ENCODE results near the gene CHST12. TPM values are rescaled to one million over a fixed set of nuclear protein-coding genes. Genes with fewer than 3 reads are reported as not detected.
"Not testable (repeated sequence)": the region's sequence is repeated elsewhere in the genome, so short reads cannot be mapped to it uniquely, and the experiment has no call there.

Gene CHST12
- total RNA-seq, 1 experiment from 2014 or later = 18.3 TPM

DNA sequence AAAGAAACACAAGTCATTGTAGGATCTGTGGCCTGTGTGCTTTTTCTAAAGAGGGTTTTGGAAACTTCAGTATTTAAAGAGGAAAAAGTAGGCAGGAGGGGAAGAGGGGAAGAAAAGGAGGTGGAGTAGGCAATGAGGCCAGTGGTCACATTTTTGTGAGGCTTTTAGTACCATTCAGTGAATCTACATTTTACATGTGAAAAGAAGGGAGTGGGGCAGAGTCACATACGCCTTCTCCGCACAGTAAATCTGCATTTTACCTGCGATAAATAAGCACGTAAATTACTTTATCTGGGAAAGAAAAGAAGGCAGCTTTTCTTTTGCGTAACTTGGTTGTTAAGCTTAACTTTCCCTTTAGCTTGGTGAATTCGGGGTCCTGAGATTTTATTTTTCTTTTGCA lies 13.2 kb downstream of the CHST12 start:
- ChIA-PET POLR2A (interaction anchor here (0.6 kb wide), 1 partner anchor 32 kb away, joined by 3 read pairs; no protein-coding TSS in a partner anchor), CTCF (interaction anchor here (0.6 to 0.8 kb wide), 2 partner anchors 32 to 293 kb away, joined by 3 read pairs; no protein-coding TSS in a partner anchor)
- Mint-ChIP-seq H3K4me1 (peaks cover 16% of the 10 kb centered on the region), H3K36me3 (no peaks in the 10 kb centered on the region), H3K4me3 (no peak overlapping the region), H3K27ac (peak overlapping the region; percentile 69), H3K9me3 (no peaks in the 10 kb centered on the region), H3K27me3 (ENCODE audit: low read depth) (no peaks in the 10 kb centered on the region)
- TF ChIP-seq, protein P1, sequence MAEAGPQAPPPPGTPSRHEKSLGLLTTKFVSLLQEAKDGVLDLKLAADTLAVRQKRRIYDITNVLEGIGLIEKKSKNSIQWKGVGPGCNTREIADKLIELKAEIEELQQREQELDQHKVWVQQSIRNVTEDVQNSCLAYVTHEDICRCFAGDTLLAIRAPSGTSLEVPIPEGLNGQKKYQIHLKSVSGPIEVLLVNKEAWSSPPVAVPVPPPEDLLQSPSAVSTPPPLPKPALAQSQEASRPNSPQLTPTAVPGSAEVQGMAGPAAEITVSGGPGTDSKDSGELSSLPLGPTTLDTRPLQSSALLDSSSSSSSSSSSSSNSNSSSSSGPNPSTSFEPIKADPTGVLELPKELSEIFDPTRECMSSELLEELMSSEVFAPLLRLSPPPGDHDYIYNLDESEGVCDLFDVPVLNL (CRISPR knock-in tag; IDR thresholded peaks at IDR 0.05; ENCODE audit: borderline replicate concordance, low read depth) = no peak
- peak; percentile 88 for TF ChIP-seq ZNF232 (CRISPR knock-in tag; IDR thresholded peaks at IDR 0.05)
- no peak for ATAC-seq
- DNase-seq (ENCODE audit: low spot score) = no peak

DNA sequence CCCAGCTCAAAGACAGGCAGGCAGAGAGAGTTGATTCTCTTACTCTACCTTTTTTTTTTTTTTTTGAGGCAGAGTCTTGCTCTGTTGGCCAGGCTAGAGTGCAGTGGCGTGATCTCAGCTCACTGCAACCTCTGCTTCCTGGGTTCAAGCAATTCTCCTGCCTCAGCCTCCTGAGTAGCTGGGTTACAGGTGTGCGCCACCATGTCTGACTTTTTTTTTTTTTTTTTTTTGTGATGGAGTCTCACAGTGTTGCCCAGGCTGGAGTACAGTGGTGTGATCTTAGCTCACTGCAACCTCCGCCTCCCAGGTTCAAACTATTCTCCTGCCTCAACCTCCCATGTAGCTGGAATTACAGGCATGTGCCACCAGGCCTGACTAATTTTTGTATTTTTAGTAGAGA lies 13.8 kb downstream of the CHST12 start:
- H3K36me3 Mint-ChIP-seq; DNase-seq (ENCODE audit: low spot score); H3K27me3 Mint-ChIP-seq (ENCODE audit: low read depth); ATAC-seq; H3K27ac Mint-ChIP-seq; H3K4me3 Mint-ChIP-seq; H3K9me3 Mint-ChIP-seq: not testable (repeated sequence)
- H3K4me1 Mint-ChIP-seq = peaks cover 16% of the 10 kb centered on the region
- ChIA-PET CTCF (interaction anchor here (0.6 to 2.7 kb wide), 3 partner anchors 14 to 293 kb away, joined by 3 to 11 read pairs (median 3); no protein-coding TSS in a partner anchor), POLR2A (interaction anchor here (0.6 kb wide), 1 partner anchor 32 kb away, joined by 3 read pairs; no protein-coding TSS in a partner anchor)
- TF ChIP-seq ZNF121 (CRISPR knock-in tag; IDR thresholded peaks at IDR 0.05) = 0 out of 2 replicates have a peak, but pooled peaks have one; percentile 42

DNA sequence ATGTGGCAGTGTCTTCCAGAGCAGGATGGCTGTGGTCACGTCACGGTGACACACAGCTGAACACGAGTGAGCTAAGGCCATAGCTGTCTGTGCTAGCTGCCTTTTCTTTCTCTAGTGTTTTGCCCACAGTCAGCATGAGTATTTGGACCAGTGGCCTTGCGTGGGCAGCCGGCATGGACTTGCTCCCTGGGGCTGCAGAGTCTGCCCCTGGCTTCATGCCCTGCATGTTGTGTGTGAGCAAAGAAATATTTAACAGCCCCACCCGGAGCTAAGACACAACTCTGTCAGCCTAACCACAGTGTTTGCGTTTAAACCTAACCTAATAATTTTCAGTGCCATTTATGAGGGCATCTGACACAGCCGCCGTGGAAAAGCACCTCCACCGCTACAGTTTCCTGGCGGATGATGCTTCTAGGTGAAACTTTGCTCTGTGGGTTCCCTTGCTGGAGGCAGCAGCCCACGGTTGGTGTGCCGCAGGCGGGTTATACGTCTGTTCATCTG lies 14.6 kb downstream of the CHST12 start:
- POLR2A ChIA-PET = no interaction called here
- no peak for TF ChIP-seq ZNF416 (CRISPR knock-in tag; IDR thresholded peaks at IDR 0.05)
- TF ChIP-seq, protein P2, sequence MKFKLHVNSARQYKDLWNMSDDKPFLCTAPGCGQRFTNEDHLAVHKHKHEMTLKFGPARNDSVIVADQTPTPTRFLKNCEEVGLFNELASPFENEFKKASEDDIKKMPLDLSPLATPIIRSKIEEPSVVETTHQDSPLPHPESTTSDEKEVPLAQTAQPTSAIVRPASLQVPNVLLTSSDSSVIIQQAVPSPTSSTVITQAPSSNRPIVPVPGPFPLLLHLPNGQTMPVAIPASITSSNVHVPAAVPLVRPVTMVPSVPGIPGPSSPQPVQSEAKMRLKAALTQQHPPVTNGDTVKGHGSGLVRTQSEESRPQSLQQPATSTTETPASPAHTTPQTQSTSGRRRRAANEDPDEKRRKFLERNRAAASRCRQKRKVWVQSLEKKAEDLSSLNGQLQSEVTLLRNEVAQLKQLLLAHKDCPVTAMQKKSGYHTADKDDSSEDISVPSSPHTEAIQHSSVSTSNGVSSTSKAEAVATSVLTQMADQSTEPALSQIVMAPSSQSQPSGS (CRISPR knock-in tag; IDR thresholded peaks at IDR 0.05; ENCODE audit: borderline replicate concordance, low read depth) = no peak
- no peak for TF ChIP-seq PRRX2 (CRISPR knock-in tag; IDR thresholded peaks at IDR 0.05)
- no peak for TF ChIP-seq ZNF121 (CRISPR knock-in tag; IDR thresholded peaks at IDR 0.05)
- TF ChIP-seq, protein P3, sequence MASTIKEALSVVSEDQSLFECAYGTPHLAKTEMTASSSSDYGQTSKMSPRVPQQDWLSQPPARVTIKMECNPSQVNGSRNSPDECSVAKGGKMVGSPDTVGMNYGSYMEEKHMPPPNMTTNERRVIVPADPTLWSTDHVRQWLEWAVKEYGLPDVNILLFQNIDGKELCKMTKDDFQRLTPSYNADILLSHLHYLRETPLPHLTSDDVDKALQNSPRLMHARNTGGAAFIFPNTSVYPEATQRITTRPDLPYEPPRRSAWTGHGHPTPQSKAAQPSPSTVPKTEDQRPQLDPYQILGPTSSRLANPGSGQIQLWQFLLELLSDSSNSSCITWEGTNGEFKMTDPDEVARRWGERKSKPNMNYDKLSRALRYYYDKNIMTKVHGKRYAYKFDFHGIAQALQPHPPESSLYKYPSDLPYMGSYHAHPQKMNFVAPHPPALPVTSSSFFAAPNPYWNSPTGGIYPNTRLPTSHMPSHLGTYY (CRISPR knock-in tag; IDR thresholded peaks at IDR 0.05) = no peak
- no peak for TF ChIP-seq ZNF317 (CRISPR knock-in tag; IDR thresholded peaks at IDR 0.05; ENCODE audit: borderline replicate concordance, low read depth)
- CTCF ChIA-PET = interaction anchor here (2.7 kb wide), 1 partner anchor 13 kb away, joined by 11 read pairs; no protein-coding TSS in a partner anchor
- Mint-ChIP-seq H3K27me3 (ENCODE audit: low read depth) (no peaks in the 10 kb centered on the region), H3K36me3 (no peaks in the 10 kb centered on the region), H3K27ac (no peak overlapping the region), H3K9me3 (no peaks in the 10 kb centered on the region), H3K4me1 (peaks cover 16% of the 10 kb centered on the region), H3K4me3 (no peak overlapping the region)
- ATAC-seq = no peak
- DNase-seq (ENCODE audit: low spot score) = no peak

DNA sequence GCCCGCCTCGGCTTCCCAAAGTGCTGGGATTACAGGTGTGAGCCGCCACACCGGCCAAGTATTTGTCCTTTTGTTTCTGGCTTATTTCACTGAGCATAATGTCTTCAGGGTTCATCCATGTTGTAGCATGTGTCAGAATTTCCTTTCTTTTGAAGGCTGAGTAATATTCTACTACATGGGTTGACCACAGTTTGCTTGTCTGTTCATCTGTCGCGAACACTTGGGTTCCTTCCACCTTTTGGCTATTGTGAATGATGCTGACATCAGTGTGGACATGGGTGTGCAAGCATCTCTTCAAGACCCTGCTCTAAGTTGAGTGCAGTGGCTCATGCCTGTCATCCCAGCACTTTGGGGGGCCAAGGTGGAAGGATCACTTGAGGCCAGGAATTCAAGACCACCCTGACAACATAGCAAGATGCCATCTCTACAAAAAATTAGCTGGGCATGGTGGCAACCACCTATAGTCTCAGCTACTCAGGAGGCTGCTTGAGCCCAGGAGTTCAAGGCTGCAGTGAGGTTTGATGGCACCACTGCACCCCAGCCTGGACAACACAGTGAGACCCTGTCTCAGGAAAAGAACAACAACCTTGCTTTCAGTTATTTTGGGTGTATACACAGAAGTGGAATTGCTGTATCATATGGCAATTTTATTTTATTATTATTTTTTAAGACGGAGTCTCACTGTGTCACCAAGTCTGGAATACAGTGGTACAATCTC lies 17.0 kb downstream of the CHST12 start:
- TF ChIP-seq, protein P3 (CRISPR knock-in tag; IDR thresholded peaks at IDR 0.05) = no peak
- TF ChIP-seq ELF4 (CRISPR knock-in tag; IDR thresholded peaks at IDR 0.05; ENCODE audit: low read depth) (no peak), SMAD3 (CRISPR knock-in tag; IDR thresholded peaks at IDR 0.05; ENCODE audit: borderline replicate concordance) (no peak), RORB (CRISPR knock-in tag; IDR thresholded peaks at IDR 0.05) (no peak), NR3C1 (CRISPR knock-in tag; conservative IDR thresholded peaks at IDR 0.05; ENCODE audit: low read depth) (no peak), GRHL2 (CRISPR knock-in tag; IDR thresholded peaks at IDR 0.05; ENCODE audit: insufficient replicate concordance, severe bottlenecking) (no peak), ZMAT4 (CRISPR knock-in tag; IDR thresholded peaks at IDR 0.05) (no peak), ZBTB43 (CRISPR knock-in tag; IDR thresholded peaks at IDR 0.05) (no peak)
- TF ChIP-seq, protein P4, sequence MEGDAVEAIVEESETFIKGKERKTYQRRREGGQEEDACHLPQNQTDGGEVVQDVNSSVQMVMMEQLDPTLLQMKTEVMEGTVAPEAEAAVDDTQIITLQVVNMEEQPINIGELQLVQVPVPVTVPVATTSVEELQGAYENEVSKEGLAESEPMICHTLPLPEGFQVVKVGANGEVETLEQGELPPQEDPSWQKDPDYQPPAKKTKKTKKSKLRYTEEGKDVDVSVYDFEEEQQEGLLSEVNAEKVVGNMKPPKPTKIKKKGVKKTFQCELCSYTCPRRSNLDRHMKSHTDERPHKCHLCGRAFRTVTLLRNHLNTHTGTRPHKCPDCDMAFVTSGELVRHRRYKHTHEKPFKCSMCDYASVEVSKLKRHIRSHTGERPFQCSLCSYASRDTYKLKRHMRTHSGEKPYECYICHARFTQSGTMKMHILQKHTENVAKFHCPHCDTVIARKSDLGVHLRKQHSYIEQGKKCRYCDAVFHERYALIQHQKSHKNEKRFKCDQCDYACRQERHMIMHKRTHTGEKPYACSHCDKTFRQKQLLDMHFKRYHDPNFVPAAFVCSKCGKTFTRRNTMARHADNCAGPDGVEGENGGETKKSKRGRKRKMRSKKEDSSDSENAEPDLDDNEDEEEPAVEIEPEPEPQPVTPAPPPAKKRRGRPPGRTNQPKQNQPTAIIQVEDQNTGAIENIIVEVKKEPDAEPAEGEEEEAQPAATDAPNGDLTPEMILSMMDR (IDR thresholded peaks at IDR 0.05) = no peak
- CTCF ChIA-PET = no interaction called here
- Mint-ChIP-seq H3K27me3 (ENCODE audit: low read depth) (no peaks in the 10 kb centered on the region), H3K27ac (no peak overlapping the region), H3K4me1 (peaks cover 15% of the 10 kb centered on the region), H3K9me3 (no peaks in the 10 kb centered on the region), H3K36me3 (no peaks in the 10 kb centered on the region), H3K4me3 (no peak overlapping the region)
- POLR2A ChIA-PET = interaction anchor here (0.6 kb wide), 1 partner anchor 171 kb away, joined by 6 read pairs; no protein-coding TSS in a partner anchor
- DNase-seq (ENCODE audit: low spot score) (no peak), ATAC-seq (no peak)

All from WTC11 (cell line).